Measurements from ENCODE around the gene GNB3.
A peak's percentile ranks its signal among the peaks of the same experiment; 100 is the strongest.

Gene GNB3

DNA sequence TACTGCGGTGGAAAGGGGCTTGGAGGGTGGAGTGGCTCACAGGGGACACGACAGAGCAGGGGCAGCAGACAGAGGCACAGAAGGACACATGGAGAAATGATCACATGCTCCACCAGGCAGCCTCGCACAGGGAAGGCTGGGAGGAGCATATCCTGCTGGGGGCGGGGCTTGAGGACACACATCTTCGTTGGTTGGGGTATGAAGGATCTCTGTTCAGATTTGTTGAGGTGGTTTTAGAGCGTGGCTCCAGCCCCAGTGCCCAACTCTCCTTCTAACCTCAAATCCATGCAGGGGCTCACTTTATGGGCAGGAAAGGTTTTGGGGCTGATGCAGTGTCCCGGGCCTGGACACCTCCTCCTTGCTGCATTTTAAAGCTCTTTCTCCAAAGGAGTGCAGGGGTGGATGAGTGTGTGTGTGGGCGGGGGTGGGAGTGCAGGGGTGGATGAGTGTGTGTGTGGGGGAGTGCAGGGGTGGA lies 13.3 kb upstream of the GNB3 start:
- peak overlapping the region; percentile 34; the same call in 1 of the 2 replicates for H3K9ac ChIP-seq (ENCODE audit: low read depth, low read length)
- H3K4me1 ChIP-seq (ENCODE audit: insufficient read depth, low read length) = peaks cover 9% of the 10 kb centered on the region
- 0 out of 2 replicates have a peak, but pooled peaks cover 3% of the 10 kb centered on the region for H3K36me3 ChIP-seq (ENCODE audit: insufficient read depth, low read length)
- H3K9me3 ChIP-seq (ENCODE audit: control insufficient read depth, insufficient read depth, low read length) = no peaks in the 10 kb centered on the region

DNA sequence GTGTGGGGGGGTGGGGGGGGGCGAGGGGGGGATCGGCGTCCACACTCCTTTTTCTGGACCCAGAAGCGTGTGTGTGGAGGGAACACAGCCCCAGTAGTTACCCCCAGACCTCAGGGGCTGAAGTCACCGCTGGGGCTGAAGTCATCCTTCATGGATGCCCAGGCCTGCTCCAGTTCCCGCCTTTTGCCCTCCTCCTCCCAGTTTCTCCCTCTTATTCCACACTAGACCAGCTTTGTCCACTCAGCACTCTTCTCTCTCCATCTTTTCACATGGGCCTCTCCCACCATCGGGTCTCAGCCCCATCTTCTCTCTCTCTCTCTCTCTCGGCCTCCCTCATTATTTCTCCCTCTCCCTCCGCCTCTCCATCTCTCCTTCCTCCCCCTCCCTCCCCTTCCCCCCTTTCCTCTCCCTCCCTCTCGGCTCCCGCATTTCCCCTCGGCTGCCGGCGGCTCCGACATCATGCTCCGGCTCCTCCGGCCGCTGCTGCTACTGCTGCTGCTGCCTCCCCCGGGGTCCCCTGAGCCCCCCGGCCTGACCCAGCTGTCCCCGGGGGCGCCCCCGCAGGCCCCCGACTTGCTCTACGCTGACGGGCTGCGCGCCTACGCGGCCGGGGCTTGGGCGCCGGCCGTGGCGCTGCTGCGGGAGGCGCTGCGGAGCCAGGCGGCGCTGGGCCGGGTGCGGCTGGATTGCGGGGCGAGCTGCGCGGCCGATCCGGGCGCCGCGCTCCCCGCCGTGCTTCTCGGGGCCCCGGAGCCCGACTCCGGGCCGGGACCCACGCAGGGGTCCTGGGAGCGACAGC lies 12.5 kb upstream of the GNB3 start, which contains the start of gene P3H3:
Gene P3H3 (plus strand): TSS at position 426 of the 799 bp plus-strand sequence. CDS start 34 bp downstream, at position 460.
- H3K4me1 ChIP-seq (ENCODE audit: insufficient read depth, low read length) = peaks cover 9% of the 10 kb centered on the region
- no peaks in the 10 kb centered on the region for H3K9me3 ChIP-seq (ENCODE audit: control insufficient read depth, insufficient read depth, low read length)
- H3K9ac ChIP-seq (ENCODE audit: low read depth, low read length) = peak within 1 kb of the TSS; percentile 93
- H3K36me3 ChIP-seq (ENCODE audit: insufficient read depth, low read length) = 0 out of 2 replicates have a peak, but pooled peaks cover 3% of the 10 kb centered on the region

DNA sequence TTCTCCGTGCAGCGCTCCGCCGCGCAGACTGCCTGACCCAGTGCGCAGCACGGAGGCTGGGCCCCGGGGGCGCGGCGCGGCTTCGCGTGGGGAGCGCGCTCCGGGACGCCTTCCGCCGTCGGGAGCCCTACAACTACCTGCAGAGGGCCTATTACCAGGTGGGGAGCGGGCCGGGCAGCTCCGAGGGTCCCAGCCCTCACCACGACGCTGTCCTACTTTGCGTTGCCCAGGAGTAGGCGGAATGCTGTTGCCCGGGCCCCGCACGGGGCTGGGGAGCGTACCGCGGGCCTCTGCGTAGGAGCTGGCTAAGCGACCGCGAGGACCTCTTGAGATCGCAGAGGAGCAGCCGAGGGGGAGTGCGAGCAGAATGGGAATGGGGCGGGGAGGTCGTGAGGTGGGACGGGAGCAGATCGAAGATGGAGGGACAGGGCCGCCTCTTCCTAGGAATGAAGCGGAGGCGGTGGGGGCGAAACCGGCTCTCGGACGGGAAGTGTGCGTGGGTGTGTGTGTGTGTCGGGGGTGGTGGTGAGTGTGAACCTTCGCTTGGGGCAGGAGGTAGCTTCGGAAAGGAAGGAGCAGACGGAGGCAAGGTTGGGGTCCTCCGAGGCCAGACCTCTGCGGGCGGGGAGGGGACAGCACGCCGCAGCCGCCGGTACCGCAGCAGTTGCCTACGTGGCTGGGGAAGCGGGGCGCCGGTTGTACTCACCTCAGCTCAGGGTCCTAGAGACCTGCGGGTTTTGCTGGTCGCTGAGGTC lies 11.8 kb upstream of the GNB3 start:
- Histone ChIP-seq H3K4me1 (ENCODE audit: insufficient read depth, low read length) (peaks cover 9% of the 10 kb centered on the region), H3K9ac (ENCODE audit: low read depth, low read length) (peak overlapping the region; percentile 93), H3K9me3 (ENCODE audit: control insufficient read depth, insufficient read depth, low read length) (no peaks in the 10 kb centered on the region), H3K36me3 (ENCODE audit: insufficient read depth, low read length) (0 out of 2 replicates have a peak, but pooled peaks cover 6% of the 10 kb centered on the region)

DNA sequence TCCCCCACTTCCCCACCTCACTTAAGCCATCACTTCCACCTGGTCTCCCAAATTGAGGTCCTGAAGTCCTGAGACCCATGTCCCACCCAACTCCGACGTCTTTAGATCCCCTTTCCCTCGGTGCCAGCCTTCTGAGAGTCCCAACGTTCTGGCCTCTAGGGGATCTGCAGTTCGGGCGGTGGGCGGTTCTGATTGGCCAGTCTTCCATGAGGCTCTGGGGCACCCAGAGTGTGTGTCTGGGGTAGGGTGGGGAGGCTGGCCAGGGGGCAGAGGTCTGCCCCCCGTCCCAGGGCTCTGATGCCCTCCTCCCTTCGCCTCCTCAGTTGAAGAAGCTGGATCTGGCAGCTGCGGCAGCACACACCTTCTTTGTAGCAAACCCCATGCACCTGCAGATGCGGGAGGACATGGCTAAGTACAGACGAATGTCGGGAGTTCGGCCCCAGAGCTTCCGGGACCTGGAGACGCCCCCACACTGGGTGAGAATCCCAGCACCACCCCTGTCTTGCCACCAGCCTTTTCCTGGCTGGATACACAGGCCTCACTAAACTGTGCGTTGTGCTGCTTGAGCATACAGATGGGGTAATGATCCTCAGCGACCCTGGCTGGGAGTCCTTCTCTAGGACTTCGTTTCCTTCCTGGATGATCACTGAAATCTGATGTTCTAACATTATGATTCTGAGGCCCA lies 11.0 kb upstream of the GNB3 start:
- Histone ChIP-seq H3K4me1 (ENCODE audit: insufficient read depth, low read length) (peaks cover 9% of the 10 kb centered on the region), H3K9ac (ENCODE audit: low read depth, low read length) (peak overlapping the region; percentile 93), H3K9me3 (ENCODE audit: control insufficient read depth, insufficient read depth, low read length) (no peaks in the 10 kb centered on the region), H3K36me3 (ENCODE audit: insufficient read depth, low read length) (0 out of 2 replicates have a peak, but pooled peaks cover 11% of the 10 kb centered on the region)

DNA sequence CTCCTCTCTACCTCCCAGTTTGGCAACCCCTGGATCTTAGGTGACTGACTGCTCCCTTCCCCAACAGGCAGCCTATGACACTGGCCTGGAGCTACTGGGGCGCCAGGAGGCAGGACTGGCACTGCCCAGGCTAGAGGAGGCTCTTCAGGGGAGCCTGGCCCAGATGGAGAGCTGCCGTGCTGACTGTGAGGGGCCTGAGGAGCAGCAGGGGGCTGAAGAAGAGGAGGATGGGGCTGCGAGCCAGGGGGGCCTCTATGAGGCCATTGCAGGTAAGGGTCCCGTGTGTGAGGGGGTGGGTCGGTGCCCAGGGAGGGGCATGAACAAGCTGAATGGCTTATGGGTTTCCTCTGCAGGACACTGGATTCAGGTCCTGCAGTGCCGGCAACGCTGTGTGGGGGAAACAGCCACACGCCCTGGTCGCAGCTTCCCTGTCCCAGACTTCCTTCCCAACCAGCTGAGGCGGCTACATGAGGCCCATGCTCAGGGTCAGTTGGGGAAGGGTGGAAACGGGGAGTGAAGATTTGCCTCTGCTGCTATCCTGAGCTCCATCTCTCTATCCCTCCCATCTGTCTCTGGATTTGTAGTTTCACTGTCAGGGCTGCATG lies 10.3 kb upstream of the GNB3 start:
- H3K9ac ChIP-seq (ENCODE audit: low read depth, low read length) = peak overlapping the region; percentile 93; the same call in 1 of the 2 replicates
- H3K9me3 ChIP-seq (ENCODE audit: control insufficient read depth, insufficient read depth, low read length) = no peaks in the 10 kb centered on the region
- H3K4me1 ChIP-seq (ENCODE audit: insufficient read depth, low read length) = peaks cover 5% of the 10 kb centered on the region
- H3K36me3 ChIP-seq (ENCODE audit: insufficient read depth, low read length) = 0 out of 2 replicates have a peak, but pooled peaks cover 11% of the 10 kb centered on the region

DNA sequence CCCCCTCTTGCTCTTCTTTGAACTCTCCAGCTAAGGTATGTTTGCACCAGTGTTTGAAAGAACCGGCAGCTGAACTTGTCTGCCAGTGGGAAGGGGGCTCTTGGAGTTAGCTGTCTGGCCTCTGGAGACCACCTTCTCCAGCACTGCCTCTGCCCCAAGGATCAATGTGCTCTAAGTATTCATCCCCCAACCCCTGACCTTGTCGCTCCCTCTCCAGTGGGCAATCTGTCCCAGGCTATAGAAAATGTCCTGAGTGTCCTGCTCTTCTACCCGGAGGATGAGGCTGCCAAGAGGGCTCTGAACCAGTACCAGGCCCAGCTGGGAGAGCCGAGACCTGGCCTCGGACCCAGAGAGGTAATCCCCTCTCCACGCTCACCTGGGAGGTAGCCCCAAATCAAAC lies 9.7 kb upstream of the GNB3 start:
- Histone ChIP-seq H3K36me3 (ENCODE audit: insufficient read depth, low read length) (0 out of 2 replicates have a peak, but pooled peaks cover 11% of the 10 kb centered on the region), H3K9ac (ENCODE audit: low read depth, low read length) (no peak overlapping the region), H3K4me1 (ENCODE audit: insufficient read depth, low read length) (peaks cover 5% of the 10 kb centered on the region), H3K9me3 (ENCODE audit: control insufficient read depth, insufficient read depth, low read length) (no peaks in the 10 kb centered on the region)

DNA sequence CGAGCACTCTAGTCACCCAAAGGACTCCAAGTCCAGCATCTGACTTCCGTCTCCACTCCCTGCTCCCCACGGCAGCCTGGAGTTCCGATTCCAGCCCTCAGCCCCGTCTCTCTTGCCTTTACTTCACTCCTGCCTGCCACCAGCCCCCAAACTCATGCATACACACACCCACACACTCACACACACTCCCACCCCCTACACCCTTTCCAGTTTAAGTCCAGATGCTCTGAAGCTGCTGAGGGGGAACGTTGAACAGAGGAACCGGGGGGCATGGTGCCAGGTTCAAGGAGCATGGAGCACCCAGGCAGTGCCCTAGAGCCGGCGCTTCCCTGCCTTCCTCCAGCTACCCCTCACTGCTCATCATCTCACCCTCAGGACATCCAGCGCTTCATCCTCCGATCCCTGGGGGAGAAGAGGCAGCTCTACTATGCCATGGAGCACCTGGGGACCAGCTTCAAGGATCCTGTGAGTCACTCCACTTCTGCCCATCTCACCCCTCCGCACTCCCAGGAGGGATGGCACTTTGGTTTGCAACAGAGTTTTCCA lies 9.2 kb upstream of the GNB3 start:
- Histone ChIP-seq H3K4me1 (ENCODE audit: insufficient read depth, low read length) (peaks cover 5% of the 10 kb centered on the region), H3K9ac (ENCODE audit: low read depth, low read length) (no peak overlapping the region), H3K36me3 (ENCODE audit: insufficient read depth, low read length) (0 out of 2 replicates have a peak, but pooled peaks cover 11% of the 10 kb centered on the region), H3K9me3 (ENCODE audit: control insufficient read depth, insufficient read depth, low read length) (no peaks in the 10 kb centered on the region)

DNA sequence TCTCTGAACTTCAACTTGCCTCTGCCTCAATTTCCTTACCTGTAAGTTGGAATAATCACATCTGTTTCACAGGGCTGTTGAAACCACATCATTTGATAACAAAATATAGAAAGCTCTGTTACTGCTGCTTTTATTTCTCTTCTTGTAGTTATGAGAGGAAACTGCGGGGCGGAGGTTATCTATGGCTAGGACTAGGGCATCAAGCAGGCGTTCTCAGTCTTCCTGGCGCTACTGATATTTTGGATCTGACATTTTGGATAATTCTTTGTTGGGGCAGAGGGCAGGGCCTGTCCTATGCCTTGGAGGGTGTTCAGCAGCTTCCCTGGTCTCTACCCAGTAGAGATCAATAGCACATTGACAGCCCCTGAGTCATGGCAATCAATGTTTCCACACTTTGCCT lies 8.6 kb upstream of the GNB3 start:
- H3K9me3 ChIP-seq (ENCODE audit: control insufficient read depth, insufficient read depth, low read length) = no peaks in the 10 kb centered on the region
- no peak overlapping the region for H3K9ac ChIP-seq (ENCODE audit: low read depth, low read length)
- peaks cover 16% of the 10 kb centered on the region; the same call in 1 of the 2 replicates for H3K36me3 ChIP-seq (ENCODE audit: insufficient read depth, low read length)
- peaks cover 2% of the 10 kb centered on the region for H3K4me1 ChIP-seq (ENCODE audit: insufficient read depth, low read length)

DNA sequence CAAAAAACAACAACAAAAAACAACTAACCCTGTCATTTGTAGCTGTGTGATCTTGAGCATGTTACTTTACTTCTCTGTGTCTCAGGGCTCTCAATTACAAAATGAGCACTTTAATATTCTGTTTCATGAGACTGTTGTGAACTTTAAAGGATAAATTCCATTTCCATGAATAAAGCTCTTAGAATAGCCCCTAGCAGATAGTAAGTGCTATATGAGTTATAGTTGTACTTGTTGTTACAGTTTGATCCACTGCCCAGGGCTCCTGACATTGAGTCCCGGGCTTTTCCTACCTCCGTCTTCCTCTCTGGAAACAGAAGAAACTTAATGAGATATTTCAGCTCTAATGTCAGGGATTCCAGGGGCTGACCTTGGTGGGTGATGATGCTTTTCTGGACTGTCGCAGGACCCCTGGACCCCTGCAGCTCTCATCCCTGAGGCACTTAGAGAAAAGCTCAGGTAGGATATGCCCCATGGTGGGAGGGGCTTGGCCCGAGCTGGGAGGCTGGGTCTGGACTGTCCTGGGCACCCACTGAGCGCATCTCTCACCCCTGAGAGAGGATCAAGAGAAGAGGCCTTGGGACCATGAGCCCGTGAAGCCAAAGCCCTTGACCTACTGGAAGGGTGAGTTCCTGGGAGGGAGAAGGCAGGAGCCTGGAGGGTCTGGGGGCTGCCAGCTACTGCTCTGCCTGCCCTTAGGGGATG lies 7.4 kb upstream of the GNB3 start:
- no peaks in the 10 kb centered on the region for H3K9me3 ChIP-seq (ENCODE audit: control insufficient read depth, insufficient read depth, low read length)
- peaks cover 16% of the 10 kb centered on the region; the same call in 1 of the 2 replicates for H3K36me3 ChIP-seq (ENCODE audit: insufficient read depth, low read length)
- no peak overlapping the region for H3K9ac ChIP-seq (ENCODE audit: low read depth, low read length)

DNA sequence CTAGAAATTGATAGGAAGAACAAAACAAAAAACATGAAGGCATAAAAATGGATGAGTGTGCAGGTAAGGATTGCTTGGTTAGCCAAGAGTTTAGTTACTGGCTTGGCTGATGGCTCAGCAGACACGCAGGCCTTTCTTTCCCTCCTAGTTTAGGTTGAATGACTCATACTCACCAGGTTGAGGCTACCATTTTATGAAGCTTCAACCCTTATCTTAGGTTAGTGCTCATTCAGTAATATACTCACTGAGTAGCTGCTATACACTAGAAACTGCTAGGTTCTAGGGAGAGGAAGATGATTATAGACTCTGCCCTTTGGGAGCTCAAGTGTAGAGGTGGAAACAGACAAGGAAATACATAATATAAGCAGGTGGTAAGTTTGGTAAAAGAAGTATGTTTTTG lies 6.5 kb upstream of the GNB3 start:
- H3K9me3 ChIP-seq (ENCODE audit: control insufficient read depth, insufficient read depth, low read length) = no peaks in the 10 kb centered on the region
- H3K9ac ChIP-seq (ENCODE audit: low read depth, low read length) = no peak overlapping the region
- peaks cover 16% of the 10 kb centered on the region; the same call in 1 of the 2 replicates for H3K36me3 ChIP-seq (ENCODE audit: insufficient read depth, low read length)
- no peaks in the 10 kb centered on the region for H3K4me1 ChIP-seq (ENCODE audit: insufficient read depth, low read length)

More for the DNA sequence above, 7.4 kb upstream of the GNB3 start:
- no peaks in the 10 kb centered on the region for H3K4me1 ChIP-seq (ENCODE audit: insufficient read depth, low read length)

DNA sequence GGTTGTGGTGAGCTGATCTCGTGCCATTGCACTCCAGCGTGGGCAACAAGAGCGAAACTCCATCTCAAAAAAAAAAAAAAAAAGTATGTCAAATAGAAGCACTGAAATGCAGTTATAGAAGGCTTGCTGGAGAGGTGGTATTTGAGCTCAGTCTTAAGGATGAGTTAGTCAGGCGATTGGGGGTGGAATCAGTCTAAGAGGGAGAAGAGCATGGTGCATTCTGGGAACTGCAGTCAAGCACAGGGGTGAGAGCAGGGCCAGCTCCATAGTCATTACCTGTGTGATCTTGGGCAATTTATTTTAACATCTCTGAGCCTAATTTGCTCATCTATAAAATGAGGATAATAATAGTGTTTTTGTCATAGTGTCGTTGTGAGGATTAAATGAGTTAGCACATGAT lies 5.9 kb upstream of the GNB3 start:
- no peak overlapping the region for H3K9ac ChIP-seq (ENCODE audit: low read depth, low read length)
- H3K4me1 ChIP-seq (ENCODE audit: insufficient read depth, low read length) = no peaks in the 10 kb centered on the region
- peaks cover 16% of the 10 kb centered on the region; the same call in 1 of the 2 replicates for H3K36me3 ChIP-seq (ENCODE audit: insufficient read depth, low read length)
- H3K9me3 ChIP-seq (ENCODE audit: control insufficient read depth, insufficient read depth, low read length) = no peaks in the 10 kb centered on the region

DNA sequence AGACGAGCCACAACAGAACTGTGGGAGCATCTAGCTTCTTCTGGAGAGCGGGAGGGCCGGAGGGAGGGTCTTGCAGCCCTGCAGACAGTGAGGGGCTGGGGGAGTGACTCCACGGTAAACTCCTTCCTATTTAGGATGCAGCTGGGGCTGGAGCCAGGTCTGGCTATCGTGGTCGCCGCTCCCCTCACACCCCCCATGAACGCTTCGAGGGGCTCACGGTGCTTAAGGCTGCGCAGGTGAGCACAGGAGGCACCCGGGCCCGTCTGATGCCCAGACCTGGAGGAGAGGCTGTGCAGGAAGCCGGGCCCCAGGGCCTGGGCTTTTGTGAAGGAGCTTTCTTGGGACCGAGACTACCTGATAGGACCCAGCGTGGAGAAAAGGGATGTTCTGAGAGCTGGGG lies 3.9 kb upstream of the GNB3 start:
- Histone ChIP-seq H3K9ac (ENCODE audit: low read depth, low read length) (no peak overlapping the region), H3K4me1 (ENCODE audit: insufficient read depth, low read length) (peaks cover 5% of the 10 kb centered on the region), H3K36me3 (ENCODE audit: insufficient read depth, low read length) (peaks cover 13% of the 10 kb centered on the region; the same call in 1 of the 2 replicates), H3K9me3 (ENCODE audit: control insufficient read depth, insufficient read depth, low read length) (no peaks in the 10 kb centered on the region)

All from ES-I3 (cell line).